SK-N-SH (cell line): ENCODE data around the gene BTG4. TPM values are rescaled to one million over a fixed set of nuclear protein-coding genes. Genes with fewer than 3 reads are reported as not detected.

Experiments used
- CTCF ChIA-PET: fragments of 300-600, 350-600 bp; formaldehyde crosslinking; extraction: SDS; loops from one replicate; lab custom pipeline; 2021; lab: Yijun Ruan, JAX
- POLR2A ChIA-PET: fragments of 350-600 bp; sonication (Branson Sonifier 250); formaldehyde crosslinking; extraction: SDS; loops from one replicate; lab custom pipeline; 2020; ENCODE audit warnings: antibody characterized with exemption, inconsistent platforms; lab: Yijun Ruan, JAX
- DNase-seq: peaks from one replicate; pipeline ENCODE4 v3.0.0; 2012
- H2AFZ ChIP-seq: fragments of 200-600 bp; sonication (generic); 2 replicates; pipeline ENCODE4 v1.8.1; 2016; ENCODE audit warnings: antibody characterized with exemption, mild to moderate bottlenecking, low read depth
- H3F3A ChIP-seq: fragments of 200-600 bp; sonication (generic); replicated peaks from 2 replicates; pipeline ENCODE3; 2016; ENCODE audit warnings: antibody characterized with exemption, mild to moderate bottlenecking; ENCODE audit not compliant: insufficient read depth
- H3K27ac ChIP-seq, 2 experiments: fragments of 200-500 bp in 1 of 2; fragments of 200-600 bp in 1 of 2; sonication (Bioruptor generic) in 1 of 2; sonication (generic), shearing (Covaris generic) in 1 of 2; 2 replicates each; pipeline versions ENCODE4 v1.5.1 to v1.6.1; 2014 to 2016; ENCODE audit warnings: low read depth in 2 of 2, inconsistent platforms in 1 of 2, low read length in 1 of 2, mild to moderate bottlenecking in 1 of 2, mixed read lengths in 1 of 2
- H3K27me3 ChIP-seq: fragments of 200-600 bp; sonication (generic), shearing (Covaris generic); 2 replicates; pipeline ENCODE4 v1.6.1; 2016; ENCODE audit warnings: mixed run types; ENCODE audit not compliant: insufficient read depth
- H3K36me3 ChIP-seq, 2 experiments: fragments of 200-500 bp in 1 of 2; fragments of 200-600 bp in 1 of 2; sonication (Bioruptor generic) in 1 of 2; sonication (generic) in 1 of 2; replicated peaks in 1 of 2; 2 replicates each; pipeline versions ENCODE3 to v1.5.1; 2014 to 2016; ENCODE audit warnings: low read length in 1 of 2, mild to moderate bottlenecking in 1 of 2; ENCODE audit not compliant: insufficient read depth in 2 of 2, control insufficient read depth in 1 of 2
- H3K4me1 ChIP-seq, 2 experiments: fragments of 200-500 bp in 1 of 2; fragments of 200-600 bp in 1 of 2; sonication (Bioruptor generic) in 1 of 2; sonication (generic), shearing (Covaris generic) in 1 of 2; 2 replicates each; pipeline versions ENCODE4 v1.5.1 to v1.6.1; 2014 to 2016; ENCODE audit warnings: low read depth in 1 of 2, low read length in 1 of 2, mixed run types in 1 of 2; ENCODE audit not compliant: insufficient read depth in 2 of 2, control insufficient read depth in 1 of 2
- H3K4me2 ChIP-seq: fragments of 200-600 bp; sonication (generic), shearing (Covaris generic); 2 replicates; pipeline ENCODE4 v1.6.1; 2017; ENCODE audit warnings: mixed run types
- H3K4me3 ChIP-seq, 2 experiments: fragments of 200-500 bp in 1 of 2; fragments of 200-600 bp in 1 of 2; sonication (Bioruptor generic) in 1 of 2; sonication (generic), shearing (Covaris generic) in 1 of 2; 2 replicates each; pipeline versions ENCODE4 v1.5.1 to v1.8.1; 2014 to 2016; ENCODE audit warnings: low read depth in 2 of 2, inconsistent platforms in 1 of 2, low read length in 1 of 2, mild to moderate bottlenecking in 1 of 2, mixed read lengths in 1 of 2, moderate library complexity in 1 of 2
- H3K79me2 ChIP-seq: fragments of 200-600 bp; sonication (generic); 2 replicates; pipeline ENCODE4 v1.8.1; 2017; ENCODE audit warnings: mild to moderate bottlenecking; ENCODE audit not compliant: insufficient read depth
- H3K9ac ChIP-seq: fragments of 200-600 bp; sonication (generic); 2 replicates; pipeline ENCODE4 v1.6.1; 2017; ENCODE audit warnings: mixed run types
- H3K9me2 ChIP-seq: fragments of 200-600 bp; sonication (generic); 2 replicates; pipeline ENCODE4 v1.6.1; 2017; ENCODE audit warnings: mixed run types
- H3K9me3 ChIP-seq: fragments of 200-600 bp; sonication (generic); 2 replicates; pipeline ENCODE4 v1.6.1; 2017; ENCODE audit warnings: mixed run types, mild to moderate bottlenecking, moderate library complexity
- H4K20me1 ChIP-seq: fragments of 200-600 bp; sonication (generic); 2 replicates; pipeline ENCODE4 v1.6.1; 2017; ENCODE audit warnings: mild to moderate bottlenecking, mixed run types; ENCODE audit not compliant: insufficient read depth
- FOSL2 ChIP-seq: IDR thresholded peaks from 2 replicates; pipeline ENCODE4 v1.4.0; 2012; ENCODE audit warnings: low read depth, mild to moderate bottlenecking, moderate library complexity, borderline replicate concordance
- RFX5 ChIP-seq: IDR thresholded peaks from 2 replicates; pipeline ENCODE4 v1.6.1; 2012; ENCODE audit warnings: mild to moderate bottlenecking, improper control_type of control experiment, low read length
- YY1 ChIP-seq: IDR thresholded peaks from 2 replicates; pipeline ENCODE4 v1.4.0; 2012; ENCODE audit warnings: low read depth, mild to moderate bottlenecking
- WGBS: methylation state at CpG from one replicate; pipeline ENCODE4 v1.1.6; 2017; ENCODE audit warnings: low lambda C conversion rate; 5-methylcytosine and 5-hydroxymethylcytosine counted together
- polyA plus RNA-seq, 3 experiments: library from polyadenylated mRNA; depleted of rRNA; stranded (reverse); fragments of >200 nt; gene quantifications; 2 replicates each; pipeline ENCODE4 v1.2.3, GENCODE V29; 2012
- TF ChIP-seq, protein P1 (sequence below): fragments of 200-600 bp; sonication (generic); IDR thresholded peaks from 2 replicates; pipeline ENCODE4 v1.6.1; 2017; ENCODE audit warnings: antibody characterized with exemption, mild to moderate bottlenecking, moderate library complexity
- TF ChIP-seq, protein P2 (sequence below): IDR thresholded peaks from 2 replicates; pipeline ENCODE4 v1.6.1; 2012; ENCODE audit warnings: mild to moderate bottlenecking, low read depth, low read length, moderate library complexity

The BTG4 gene
- polyA plus RNA-seq, 1 of the 3 experiments (the other 2 are of a cell fraction) = 0.26 TPM

DNA sequence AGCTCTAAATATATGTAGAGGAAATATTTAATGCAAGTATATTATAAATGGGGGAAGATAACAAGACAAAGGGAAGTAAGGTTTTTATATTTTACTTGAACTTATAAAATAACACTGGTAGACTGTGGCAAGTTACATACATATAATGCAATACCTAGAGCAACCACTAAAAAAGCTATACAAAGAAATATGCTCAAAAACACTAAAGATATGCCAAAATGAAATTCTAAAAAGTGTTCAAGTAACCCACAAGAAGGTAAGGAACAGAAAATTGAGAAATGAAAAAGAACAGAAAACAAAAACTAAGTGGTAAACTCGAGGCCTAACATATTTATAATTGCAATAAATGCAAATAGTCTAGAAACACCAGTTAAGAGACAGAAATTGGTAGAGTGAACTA, 32.5 kb downstream of the BTG4 start:
- Histone ChIP-seq H3K27ac (no peak overlapping the region), H3F3A (no peaks in the 10 kb centered on the region), H3K4me3 (no peak overlapping the region), H3K27me3 (no peaks in the 10 kb centered on the region), H2AFZ (no peak overlapping the region), H3K9me2 (no peaks in the 10 kb centered on the region), H3K9ac (no peak overlapping the region), H3K9me3 (peaks cover 10% of the 10 kb centered on the region; the same call in 1 of the 2 replicates), H3K4me2 (no peak overlapping the region), H3K79me2 (no peaks in the 10 kb centered on the region), H3K4me1 (no peaks in the 10 kb centered on the region; a peak in 1 of 4 replicates), H4K20me1 (no peaks in the 10 kb centered on the region), H3K36me3 (peaks cover 0 to 4% of the 10 kb centered on the region in 2 experiments)
- ChIA-PET CTCF (no interaction called here), POLR2A (no interaction called here)
- no peak for DNase-seq
- TF ChIP-seq RFX5 = no peak
- TF ChIP-seq, protein P1, sequence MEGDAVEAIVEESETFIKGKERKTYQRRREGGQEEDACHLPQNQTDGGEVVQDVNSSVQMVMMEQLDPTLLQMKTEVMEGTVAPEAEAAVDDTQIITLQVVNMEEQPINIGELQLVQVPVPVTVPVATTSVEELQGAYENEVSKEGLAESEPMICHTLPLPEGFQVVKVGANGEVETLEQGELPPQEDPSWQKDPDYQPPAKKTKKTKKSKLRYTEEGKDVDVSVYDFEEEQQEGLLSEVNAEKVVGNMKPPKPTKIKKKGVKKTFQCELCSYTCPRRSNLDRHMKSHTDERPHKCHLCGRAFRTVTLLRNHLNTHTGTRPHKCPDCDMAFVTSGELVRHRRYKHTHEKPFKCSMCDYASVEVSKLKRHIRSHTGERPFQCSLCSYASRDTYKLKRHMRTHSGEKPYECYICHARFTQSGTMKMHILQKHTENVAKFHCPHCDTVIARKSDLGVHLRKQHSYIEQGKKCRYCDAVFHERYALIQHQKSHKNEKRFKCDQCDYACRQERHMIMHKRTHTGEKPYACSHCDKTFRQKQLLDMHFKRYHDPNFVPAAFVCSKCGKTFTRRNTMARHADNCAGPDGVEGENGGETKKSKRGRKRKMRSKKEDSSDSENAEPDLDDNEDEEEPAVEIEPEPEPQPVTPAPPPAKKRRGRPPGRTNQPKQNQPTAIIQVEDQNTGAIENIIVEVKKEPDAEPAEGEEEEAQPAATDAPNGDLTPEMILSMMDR = peak; percentile 27; the same call in 1 of the 2 replicates
- WGBS = 38% methylated on average over 1 of the region's 1 CpG

DNA sequence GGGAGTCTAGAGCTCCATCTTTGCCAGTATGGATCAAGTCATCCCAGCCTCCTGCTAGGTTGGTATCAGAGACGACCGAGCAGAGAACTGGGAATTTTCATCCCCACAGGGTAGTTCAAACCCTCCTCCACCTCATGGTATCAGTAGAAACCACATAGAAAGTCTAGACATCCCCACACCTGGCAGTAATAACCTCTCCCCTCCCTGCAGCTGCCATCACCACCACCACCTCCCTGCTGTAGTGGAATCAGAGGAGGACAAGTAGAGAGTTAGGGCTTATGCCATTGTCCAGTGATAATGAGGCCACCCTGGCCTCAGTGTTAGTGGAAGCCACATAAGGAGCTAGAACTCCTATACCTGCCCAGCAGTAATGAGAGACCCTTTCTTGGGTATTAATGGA, 34.3 kb downstream of the BTG4 start:
- ChIA-PET POLR2A (no interaction called here), CTCF (no interaction called here)
- no peak overlapping the region for H3K4me2 ChIP-seq
- 0 out of 2 replicates have a peak, but pooled peaks cover under 1% of the 10 kb centered on the region for H3K9me3 ChIP-seq
- H3K4me1 ChIP-seq = no peaks in the 10 kb centered on the region; a peak in 1 of 4 replicates
- no peak overlapping the region for H3K4me3 ChIP-seq
- no peak for DNase-seq
- H4K20me1 ChIP-seq = no peaks in the 10 kb centered on the region
- no peaks in the 10 kb centered on the region for H3K79me2 ChIP-seq
- no peaks in the 10 kb centered on the region for H3K9me2 ChIP-seq
- H3K27ac ChIP-seq = peak overlapping the region in 1 of 2 experiments; percentile 57; a peak in 1 of 4 replicates
- H3K27me3 ChIP-seq = no peaks in the 10 kb centered on the region
- H3K9ac ChIP-seq = no peak overlapping the region
- no peak overlapping the region for H2AFZ ChIP-seq
- H3F3A ChIP-seq = no peaks in the 10 kb centered on the region
- WGBS = 93% methylated on average over 2 of the region's 2 CpGs
- H3K36me3 ChIP-seq = peaks cover 0 to 4% of the 10 kb centered on the region in 2 experiments
- TF ChIP-seq, protein P2, sequence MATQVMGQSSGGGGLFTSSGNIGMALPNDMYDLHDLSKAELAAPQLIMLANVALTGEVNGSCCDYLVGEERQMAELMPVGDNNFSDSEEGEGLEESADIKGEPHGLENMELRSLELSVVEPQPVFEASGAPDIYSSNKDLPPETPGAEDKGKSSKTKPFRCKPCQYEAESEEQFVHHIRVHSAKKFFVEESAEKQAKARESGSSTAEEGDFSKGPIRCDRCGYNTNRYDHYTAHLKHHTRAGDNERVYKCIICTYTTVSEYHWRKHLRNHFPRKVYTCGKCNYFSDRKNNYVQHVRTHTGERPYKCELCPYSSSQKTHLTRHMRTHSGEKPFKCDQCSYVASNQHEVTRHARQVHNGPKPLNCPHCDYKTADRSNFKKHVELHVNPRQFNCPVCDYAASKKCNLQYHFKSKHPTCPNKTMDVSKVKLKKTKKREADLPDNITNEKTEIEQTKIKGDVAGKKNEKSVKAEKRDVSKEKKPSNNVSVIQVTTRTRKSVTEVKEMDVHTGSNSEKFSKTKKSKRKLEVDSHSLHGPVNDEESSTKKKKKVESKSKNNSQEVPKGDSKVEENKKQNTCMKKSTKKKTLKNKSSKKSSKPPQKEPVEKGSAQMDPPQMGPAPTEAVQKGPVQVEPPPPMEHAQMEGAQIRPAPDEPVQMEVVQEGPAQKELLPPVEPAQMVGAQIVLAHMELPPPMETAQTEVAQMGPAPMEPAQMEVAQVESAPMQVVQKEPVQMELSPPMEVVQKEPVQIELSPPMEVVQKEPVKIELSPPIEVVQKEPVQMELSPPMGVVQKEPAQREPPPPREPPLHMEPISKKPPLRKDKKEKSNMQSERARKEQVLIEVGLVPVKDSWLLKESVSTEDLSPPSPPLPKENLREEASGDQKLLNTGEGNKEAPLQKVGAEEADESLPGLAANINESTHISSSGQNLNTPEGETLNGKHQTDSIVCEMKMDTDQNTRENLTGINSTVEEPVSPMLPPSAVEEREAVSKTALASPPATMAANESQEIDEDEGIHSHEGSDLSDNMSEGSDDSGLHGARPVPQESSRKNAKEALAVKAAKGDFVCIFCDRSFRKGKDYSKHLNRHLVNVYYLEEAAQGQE = no peak
- no peak for TF ChIP-seq FOSL2
- TF ChIP-seq YY1 = no peak
